H1 (cell line): ENCODE results near the gene SGMS1. TPM values are rescaled to one million over a fixed set of nuclear protein-coding genes. Genes with fewer than 3 reads are reported as not detected.

ENCODE experiments used
- CTCF ChIA-PET: fragments of 300-600 bp; sonication (Branson Sonifier 250); formaldehyde crosslinking; loops from one replicate; lab custom pipeline; 2021; ENCODE audit not compliant: partially characterized antibody; lab: Charles Lee
- POLR2A ChIA-PET: fragments of 300-600 bp; sonication (Branson Sonifier 250); formaldehyde crosslinking; loops from one replicate; lab custom pipeline; 2021; ENCODE audit warnings: inconsistent platforms; ENCODE audit not compliant: partially characterized antibody; lab: Charles Lee
- DNase-seq, 2 experiments: peaks; one replicate each; pipeline versions ENCODE4 v3.0.0 to v3.0.0-alpha.2; 2010 to 2022; ENCODE audit warnings: low spot score in 2 of 2, low read depth in 1 of 2, mixed read lengths in 1 of 2
- FAIRE-seq: peaks from 2 replicates; lab custom pipeline; 2011; peaks lifted over from hg19 to GRCh38; lab: Jason Lieb, UNC
- H2AFZ ChIP-seq: 2 replicates; pipeline ENCODE4 v1.8.1; 2012; ENCODE audit warnings: low read length, inconsistent platforms
- H2AK5ac ChIP-seq: 2 replicates; pipeline ENCODE4 v1.6.1; 2013; ENCODE audit warnings: low read depth, low read length
- H2BK120ac ChIP-seq: replicated peaks from 2 replicates; pipeline ENCODE3; 2013; ENCODE audit warnings: low read depth, low read length, inconsistent platforms
- H2BK12ac ChIP-seq: 2 replicates; pipeline ENCODE4 v1.6.1; 2013; ENCODE audit warnings: low read depth, low read length
- H2BK15ac ChIP-seq: 2 replicates; pipeline ENCODE4 v1.6.1; 2013; ENCODE audit warnings: low read length
- H2BK20ac ChIP-seq: 2 replicates; pipeline ENCODE4 v1.6.1; 2013; ENCODE audit warnings: low read length
- H2BK5ac ChIP-seq: 2 replicates; pipeline ENCODE4 v1.6.1; 2013; ENCODE audit warnings: low read depth, low read length
- H3K14ac ChIP-seq: 2 replicates; pipeline ENCODE4 v1.6.1; 2013; ENCODE audit warnings: inconsistent platforms; ENCODE audit not compliant: insufficient read length
- H3K18ac ChIP-seq: 2 replicates; pipeline ENCODE4 v1.6.1; 2013; ENCODE audit warnings: low read length; ENCODE audit errors: extremely low read depth
- H3K23ac ChIP-seq: 2 replicates; pipeline ENCODE4 v1.6.1; 2013; ENCODE audit warnings: inconsistent platforms; ENCODE audit not compliant: insufficient read length
- H3K23me2 ChIP-seq: 2 replicates; pipeline ENCODE4 v1.6.1; 2013; ENCODE audit warnings: low read depth, low read length
- H3K27ac ChIP-seq: 2 replicates; pipeline ENCODE4 v1.6.1; 2011; ENCODE audit warnings: low read depth, low read length, inconsistent platforms
- H3K27me3 ChIP-seq, 4 experiments: replicated peaks in 1 of 4; 1 replicate in 1 of 4; 2 replicates in 3 of 4; pipeline versions ENCODE4 v1.6.1 to v1.8.1; 2011 to 2013; ENCODE audit warnings: low read length in 3 of 4, mild to moderate bottlenecking in 3 of 4, inconsistent platforms in 2 of 4, mixed read lengths in 2 of 4, moderate library complexity in 1 of 4; ENCODE audit not compliant: control insufficient read depth in 3 of 4, insufficient read depth in 3 of 4; ENCODE audit errors: extremely low read depth in 1 of 4
- H3K36me3 ChIP-seq, 4 experiments: 2 replicates each; pipeline versions ENCODE4 v1.6.1 to v1.8.1; 2011 to 2013; ENCODE audit warnings: mild to moderate bottlenecking in 4 of 4, low read length in 3 of 4, moderate library complexity in 2 of 4, control low read depth in 1 of 4, inconsistent platforms in 1 of 4; ENCODE audit not compliant: insufficient read depth in 4 of 4, control insufficient read depth in 2 of 4
- H3K4ac ChIP-seq: replicated peaks from 2 replicates; pipeline ENCODE3; 2013; ENCODE audit warnings: low read length, low read depth, mixed read lengths, inconsistent platforms; ENCODE audit not compliant: insufficient read length
- H3K4me1 ChIP-seq, 4 experiments: replicated peaks in 1 of 4; 1 replicate in 1 of 4; 2 replicates in 3 of 4; pipeline versions ENCODE4 v1.6.1 to v1.8.1; 2011 to 2013; ENCODE audit warnings: low read length in 3 of 4, inconsistent platforms in 2 of 4, mixed read lengths in 1 of 4; ENCODE audit not compliant: insufficient read depth in 4 of 4, control insufficient read depth in 3 of 4
- H3K4me2 ChIP-seq, 2 experiments: 2 replicates each; pipeline versions ENCODE4 v1.6.1 to v1.8.1; 2011 to 2013; ENCODE audit warnings: low read depth in 2 of 2, low read length in 2 of 2, control low read depth in 1 of 2, inconsistent platforms in 1 of 2, mild to moderate bottlenecking in 1 of 2; ENCODE audit not compliant: insufficient read depth in 1 of 2
- H3K4me3 ChIP-seq, 4 experiments: fragments of 200-600, 300-600 bp in 1 of 4; sonication (generic), shearing (Covaris generic), sonication (Bioruptor Twin) in 1 of 4; 2 replicates each; pipeline versions ENCODE4 v1.5.1 to v1.8.1; 2011 to 2016; ENCODE audit warnings: low read length in 4 of 4, low read depth in 3 of 4, control low read depth in 2 of 4, inconsistent platforms in 2 of 4, mild to moderate bottlenecking in 2 of 4, mixed read lengths in 1 of 4, moderate library complexity in 1 of 4; ENCODE audit not compliant: insufficient read depth in 2 of 4; ENCODE audit errors: extremely low read depth in 1 of 4
- H3K56ac ChIP-seq: replicated peaks from 2 replicates; pipeline ENCODE3; 2013; ENCODE audit warnings: low read depth, mild to moderate bottlenecking, mixed read lengths, low read length, inconsistent platforms; ENCODE audit not compliant: insufficient read length
- H3K79me1 ChIP-seq: 2 replicates; pipeline ENCODE4 v1.6.1; 2013; ENCODE audit warnings: low read depth, low read length, control low read depth
- H3K79me2 ChIP-seq, 2 experiments: 2 replicates each; pipeline versions ENCODE4 v1.6.1 to v1.8.1; 2012 to 2013; ENCODE audit warnings: low read length in 2 of 2, mild to moderate bottlenecking in 2 of 2, inconsistent platforms in 1 of 2; ENCODE audit not compliant: insufficient read depth in 2 of 2, control insufficient read depth in 1 of 2
- H3K9ac ChIP-seq, 4 experiments: replicated peaks in 1 of 4; 1 replicate in 1 of 4; 2 replicates in 3 of 4; pipeline versions ENCODE4 v1.6.1 to v1.8.1; 2011 to 2013; ENCODE audit warnings: low read depth in 3 of 4, low read length in 3 of 4, control low read depth in 2 of 4, mild to moderate bottlenecking in 2 of 4, moderate library complexity in 2 of 4, inconsistent platforms in 1 of 4; ENCODE audit errors: extremely low read depth in 1 of 4
- H3K9me3 ChIP-seq, 2 experiments: 2 replicates each; pipeline versions ENCODE4 v1.6.1 to v1.8.1; 2012 to 2013; ENCODE audit warnings: mild to moderate bottlenecking in 2 of 2, moderate library complexity in 2 of 2, control low read depth in 1 of 2, inconsistent platforms in 1 of 2, low read depth in 1 of 2, low read length in 1 of 2, mixed read lengths in 1 of 2; ENCODE audit not compliant: insufficient read depth in 2 of 2
- H4K20me1 ChIP-seq, 2 experiments: replicated peaks in 1 of 2; 2 replicates each; pipeline versions ENCODE3 to v1.8.1; 2011 to 2013; ENCODE audit warnings: inconsistent platforms in 2 of 2, low read length in 2 of 2, mild to moderate bottlenecking in 1 of 2; ENCODE audit not compliant: insufficient read depth in 2 of 2, control insufficient read depth in 1 of 2
- H4K5ac ChIP-seq: 2 replicates; pipeline ENCODE4 v1.6.1; 2013; ENCODE audit warnings: low read length, low read depth, mixed read lengths, inconsistent platforms; ENCODE audit not compliant: insufficient read length
- H4K8ac ChIP-seq: 2 replicates; pipeline ENCODE4 v1.8.0; 2013; ENCODE audit warnings: mild to moderate bottlenecking, moderate library complexity, low read length, inconsistent platforms; ENCODE audit not compliant: insufficient read depth; ENCODE audit errors: extremely low read depth
- H4K91ac ChIP-seq: replicated peaks from 2 replicates; pipeline ENCODE3; 2013; ENCODE audit warnings: low read length, mixed read lengths, inconsistent platforms; ENCODE audit not compliant: insufficient read length
- CEBPB ChIP-seq: IDR thresholded peaks from 2 replicates; pipeline ENCODE4 v1.6.1; 2012; ENCODE audit warnings: low read depth, low read length
- CHD2 ChIP-seq: IDR thresholded peaks from 2 replicates; pipeline ENCODE4 v1.6.1; 2012; ENCODE audit warnings: low read length, improper control_type of control experiment
- CREB1 ChIP-seq: IDR thresholded peaks from 2 replicates; pipeline ENCODE4 v1.6.1; 2012; ENCODE audit warnings: inconsistent platforms
- E2F6 ChIP-seq: IDR thresholded peaks from 2 replicates; pipeline ENCODE4 v1.6.1; 2012; ENCODE audit warnings: inconsistent platforms
- GABPA ChIP-seq: IDR thresholded peaks from 2 replicates; pipeline ENCODE4 v1.6.1; 2011; ENCODE audit warnings: mild to moderate bottlenecking, low read length, moderate library complexity, borderline replicate concordance; ENCODE audit not compliant: insufficient read depth
- HDAC2 ChIP-seq, 2 experiments: fragments of 300-600 bp in 1 of 2; sonication (generic) in 1 of 2; IDR thresholded peaks; 2 replicates each; pipeline ENCODE4 v1.6.1; 2011 to 2012; ENCODE audit warnings: low read depth in 2 of 2, low read length in 2 of 2, mild to moderate bottlenecking in 2 of 2, moderate library complexity in 2 of 2, borderline replicate concordance in 1 of 2, inconsistent platforms in 1 of 2
- JUND ChIP-seq: IDR thresholded peaks from 2 replicates; pipeline ENCODE4 v1.6.1; 2011; ENCODE audit warnings: mild to moderate bottlenecking, improper control_type of control experiment, low read length
- POLR2A ChIP-seq, 2 experiments: IDR thresholded peaks; 1 replicate in 1 of 2; 2 replicates in 1 of 2; pipeline ENCODE4 v1.6.1; 2011; ENCODE audit warnings: low read depth in 2 of 2, low read length in 2 of 2, mild to moderate bottlenecking in 2 of 2; ENCODE audit errors: control extremely low read depth in 1 of 2
- POU5F1 ChIP-seq: IDR thresholded peaks from 2 replicates; pipeline ENCODE4 v1.6.1; 2011; ENCODE audit warnings: low read depth, mild to moderate bottlenecking, low read length, moderate library complexity
- RXRA ChIP-seq: IDR thresholded peaks from 2 replicates; pipeline ENCODE4 v1.6.1; 2011; ENCODE audit warnings: low read depth, mild to moderate bottlenecking, low read length, moderate library complexity; ENCODE audit not compliant: insufficient read depth
- SP4 ChIP-seq: IDR thresholded peaks from 2 replicates; pipeline ENCODE4 v1.6.1; 2012; ENCODE audit warnings: low read length, inconsistent platforms
- WGBS, 2 experiments: shearing (Covaris generic) in 1 of 2; methylation state at CpG; one replicate each; pipeline versions ENCODE4 v1.1.6 to v1.1.7; 2013 to 2015; ENCODE audit warnings: low lambda C conversion rate in 2 of 2, mixed read lengths in 2 of 2, inconsistent platforms in 1 of 2, low coverage in 1 of 2, missing lambda C conversion rate in 1 of 2; ENCODE audit not compliant: insufficient replicate concordance in 2 of 2, insufficient coverage in 1 of 2, insufficient read length in 1 of 2; ENCODE audit errors: extremely low coverage in 1 of 2, missing lambda C conversion rate in 1 of 2; 5-methylcytosine and 5-hydroxymethylcytosine counted together
- polyA plus RNA-seq, 7 experiments: library from polyadenylated mRNA; depleted of rRNA in 3 of 7; stranded (reverse) in 5 of 7; unstranded in 2 of 7; fragments of >200 nt in 5 of 7; fragments of 200-250 nt in 2 of 7; gene quantifications; 1 replicate in 5 of 7; 2 replicates in 1 of 7; 4 replicates in 1 of 7; pipeline versions ENCODE4 v1.2.1 to v1.2.3, GENCODE V29; 2011 to 2013; ENCODE audit warnings: missing spikeins in 2 of 7, mixed read lengths in 2 of 7
- total RNA-seq: library from RNA; stranded (reverse); fragmentation: NEBNext Ultra II Directional; extraction: Animal tissue kit (Norgen Biotek cat#: 25700); gene quantifications from 2 replicates; pipeline ENCODE4 v1.2.1, GENCODE V29; 2021
- TF ChIP-seq, protein P1 (sequence below): IDR thresholded peaks from 2 replicates; pipeline ENCODE4 v1.6.1; 2011; ENCODE audit warnings: low read length, improper control_type of control experiment

SGMS1 gene
- total and polyA plus RNA-seq, 2 of the 8 experiments (the other 6 are each of a cell fraction or from before 2014, with no cell fraction given), result 6.0 to 15.6 TPM

- H3K14ac ChIP-seq, result no peak overlapping the region
- H2BK5ac ChIP-seq, result no peak overlapping the region
- H4K91ac ChIP-seq, result no peak overlapping the region
- H3K9me3 ChIP-seq, result no peaks in the 10 kb centered on the region
- H3K4ac ChIP-seq, result no peak overlapping the region
- no peak overlapping the region for H4K5ac ChIP-seq
- no peaks in the 10 kb centered on the region for H3K79me2 ChIP-seq
- H2AK5ac ChIP-seq, result no peak overlapping the region
- no peaks in the 10 kb centered on the region for H3K36me3 ChIP-seq
- DNase-seq (no peak), FAIRE-seq (no peak)
- no peak overlapping the region for H2AFZ ChIP-seq
- WGBS, 2 experiments, result 90% methylated on average over 6 of the region's 6 CpGs; no CpG with 5 or more reads in 1 of the 2 experiments
- H3K56ac ChIP-seq, result no peak overlapping the region
- no peak overlapping the region for H3K9ac ChIP-seq
- no peak overlapping the region for H3K4me3 ChIP-seq
- no peaks in the 10 kb centered on the region; the same call in 1 of the 2 replicates for H3K79me1 ChIP-seq
- no peak overlapping the region for H2BK12ac ChIP-seq
- H2BK20ac ChIP-seq, result no peak overlapping the region
- H3K27ac ChIP-seq, result no peak overlapping the region
- no peak overlapping the region for H3K18ac ChIP-seq
- no peak overlapping the region for H2BK120ac ChIP-seq
- H3K4me1 ChIP-seq, result peaks cover 0 to 4% (median 1%) of the 10 kb centered on the region in 4 experiments; a peak in 2 of 7 replicates
- no peak overlapping the region for H3K23ac ChIP-seq
- CTCF ChIA-PET, result no interaction called here
- H4K20me1 ChIP-seq, result no peaks in the 10 kb centered on the region
- H3K4me2 ChIP-seq, result no peak overlapping the region
- H4K8ac ChIP-seq, result no peak overlapping the region
- POLR2A ChIA-PET, result interaction anchor here (0.9 kb wide), 1 partner anchor 12 kb away, joined by 3 read pairs; no protein-coding TSS in a partner anchor
- H3K23me2 ChIP-seq, result no peaks in the 10 kb centered on the region
- no peaks in the 10 kb centered on the region for H3K27me3 ChIP-seq
- H2BK15ac ChIP-seq, result no peak overlapping the region
- TF ChIP-seq JUND, result no peak
- TF ChIP-seq CEBPB, result no peak
- no peak for TF ChIP-seq CHD2
- TF ChIP-seq POU5F1, result no peak
- no peak for TF ChIP-seq E2F6
- no peak for TF ChIP-seq POLR2A (IDR thresholded peaks at IDR 0.05; ENCODE audit: control extremely low read depth in 1 of 2, low read depth in 2 of 2, low read length in 2 of 2)
- TF ChIP-seq, protein P1, sequence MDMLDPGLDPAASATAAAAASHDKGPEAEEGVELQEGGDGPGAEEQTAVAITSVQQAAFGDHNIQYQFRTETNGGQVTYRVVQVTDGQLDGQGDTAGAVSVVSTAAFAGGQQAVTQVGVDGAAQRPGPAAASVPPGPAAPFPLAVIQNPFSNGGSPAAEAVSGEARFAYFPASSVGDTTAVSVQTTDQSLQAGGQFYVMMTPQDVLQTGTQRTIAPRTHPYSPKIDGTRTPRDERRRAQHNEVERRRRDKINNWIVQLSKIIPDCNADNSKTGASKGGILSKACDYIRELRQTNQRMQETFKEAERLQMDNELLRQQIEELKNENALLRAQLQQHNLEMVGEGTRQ, result no peak
- TF ChIP-seq HDAC2 (IDR thresholded peaks at IDR 0.05; ENCODE audit: borderline replicate concordance in 1 of 2, low read depth in 2 of 2, low read length in 2 of 2), result no peak
- TF ChIP-seq CREB1, result no peak
- TF ChIP-seq RXRA, result no peak
- TF ChIP-seq SP4, result no peak
- TF ChIP-seq GABPA, result no peak
Observed at GRCh38 chr10:50393784-50394467, 229.8 kb downstream of the SGMS1 start.
